NOMO-1 treated with DMSO at 0.1 percent for 48 hours (cell line): ENCODE data around the gene CES2.
"Not testable (repeated sequence)": the region's sequence is repeated elsewhere in the genome, so short reads cannot be mapped to it uniquely, and the experiment has no call there.

Source experiments
- DNase-seq: peaks from one replicate; lab custom pipeline; 2025; ENCODE audit not compliant: unreplicated experiment; lab: John Stamatoyannopoulos, UW

The CES2 gene

DNA sequence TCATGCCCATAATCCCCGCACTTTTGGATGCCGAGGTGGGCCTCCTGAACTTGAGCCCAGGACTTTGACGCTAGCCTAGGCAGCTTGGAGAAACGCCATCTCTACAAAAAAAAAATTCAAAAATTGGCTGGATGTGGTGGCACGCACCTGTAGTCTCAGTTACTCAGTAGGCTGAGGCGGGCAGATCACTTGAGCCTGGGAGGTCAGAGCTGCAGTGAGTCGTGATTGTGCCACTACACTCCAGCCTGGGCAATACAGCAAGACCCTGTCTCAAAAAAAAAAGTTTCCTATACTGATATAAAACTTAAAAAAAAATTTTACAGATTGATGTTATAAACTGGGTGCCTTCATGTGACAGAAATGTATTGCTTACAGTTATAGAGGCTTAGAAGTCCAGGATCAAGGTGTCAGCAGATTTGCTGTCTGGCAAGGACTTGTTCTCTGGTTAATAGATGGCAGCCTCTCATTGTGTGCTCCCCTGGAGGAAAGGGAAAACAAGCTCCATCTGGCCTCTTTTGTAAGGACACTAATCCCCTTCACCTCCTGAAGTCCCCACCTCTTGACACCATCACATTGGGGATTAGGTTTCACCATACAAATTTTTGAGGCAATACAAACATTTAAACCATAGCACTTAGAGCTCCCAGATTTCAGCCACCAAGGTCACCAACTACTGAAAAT is 17.3 kb downstream of the CES2 start:
- DNase-seq, result no peak

DNA sequence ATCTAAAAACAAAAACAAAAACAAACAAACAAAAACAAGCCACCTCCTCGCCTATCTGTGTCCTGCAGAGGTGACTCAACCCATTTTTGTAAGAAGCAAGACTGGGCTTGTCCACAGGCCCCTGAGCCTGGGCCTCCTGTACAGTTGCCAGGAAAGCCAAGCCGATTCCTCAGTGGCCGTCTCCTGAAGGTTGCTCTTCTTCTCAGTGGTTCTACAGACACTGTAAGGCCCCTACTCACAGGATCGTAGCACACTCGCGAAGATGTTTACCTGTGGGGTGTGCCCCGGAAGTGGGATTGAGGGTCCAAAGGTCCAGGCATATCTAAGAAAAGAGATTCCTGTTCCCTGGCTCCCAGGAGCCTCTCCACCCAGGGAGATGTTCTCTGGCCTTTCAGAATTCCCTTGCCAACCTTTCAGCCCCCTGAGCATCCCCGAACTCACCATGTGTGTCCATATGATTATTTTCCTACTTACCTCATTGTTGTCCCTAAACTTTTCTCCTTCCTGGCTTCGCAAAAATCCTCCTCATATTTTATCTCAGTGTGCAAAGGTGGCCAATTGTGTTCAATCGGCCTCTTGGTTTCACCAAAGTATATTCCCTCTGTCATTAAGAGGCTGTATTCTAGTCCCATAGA is 18.3 kb downstream of the CES2 start:
- DNase-seq, result no peak

- peak; percentile 67 for DNase-seq
These were observed 18.9 kb downstream of the CES2 start for GRCh38 chr16:66954097-66954659.

DNA sequence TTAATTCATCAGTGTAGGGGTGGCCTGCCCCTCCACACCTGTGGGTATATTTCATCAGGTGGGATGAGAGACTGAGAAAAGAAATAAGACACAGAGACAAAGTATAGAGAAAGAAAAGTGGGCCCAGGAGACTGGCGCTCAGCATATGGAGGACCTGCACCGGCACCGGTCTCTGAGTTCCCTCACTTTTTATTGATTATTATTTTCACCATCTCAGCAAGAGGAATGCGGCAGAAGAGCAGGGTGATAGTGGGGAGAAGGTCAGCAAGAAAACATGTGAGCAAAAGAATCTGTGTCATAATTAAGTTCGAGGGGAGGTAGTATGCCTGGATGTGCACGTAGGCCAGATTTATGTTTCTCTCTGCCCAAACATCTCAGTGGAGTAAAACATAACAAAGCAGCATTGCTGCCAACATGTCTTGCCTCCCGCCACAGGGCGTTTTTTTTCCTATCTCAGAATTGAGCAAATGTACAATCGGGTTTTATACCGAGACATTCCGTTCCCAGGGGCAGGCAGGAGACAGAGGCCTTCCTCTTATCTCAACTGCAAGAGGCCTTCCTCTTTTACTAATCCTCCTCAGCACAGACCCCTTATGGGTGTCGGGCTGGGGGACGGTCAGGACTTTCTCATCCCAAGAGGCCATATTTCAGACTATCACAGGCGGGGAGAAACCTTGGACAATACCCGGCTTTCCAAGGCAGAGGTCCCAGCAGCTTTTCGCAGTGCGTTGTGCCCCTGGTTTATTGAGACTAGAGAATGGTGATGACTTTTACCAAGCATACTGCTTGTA is 20.2 kb downstream of the CES2 start:
- not testable (repeated sequence) for DNase-seq

DNA sequence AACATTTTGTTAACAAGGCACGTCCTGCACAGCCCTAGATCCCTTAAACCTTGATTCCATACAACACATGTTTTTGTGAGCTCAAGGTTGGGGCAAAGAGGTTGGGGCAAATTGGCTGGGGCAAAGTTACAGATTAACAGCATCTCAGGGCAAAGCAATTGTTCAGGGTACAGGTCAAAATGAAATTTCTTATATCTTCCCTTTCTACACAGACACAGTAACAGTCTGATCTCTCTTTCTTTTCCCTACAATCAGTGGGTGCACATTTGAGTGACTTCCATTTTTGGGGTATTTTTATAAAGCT is 20.8 kb downstream of the CES2 start:
- not testable (repeated sequence) for DNase-seq

DNA sequence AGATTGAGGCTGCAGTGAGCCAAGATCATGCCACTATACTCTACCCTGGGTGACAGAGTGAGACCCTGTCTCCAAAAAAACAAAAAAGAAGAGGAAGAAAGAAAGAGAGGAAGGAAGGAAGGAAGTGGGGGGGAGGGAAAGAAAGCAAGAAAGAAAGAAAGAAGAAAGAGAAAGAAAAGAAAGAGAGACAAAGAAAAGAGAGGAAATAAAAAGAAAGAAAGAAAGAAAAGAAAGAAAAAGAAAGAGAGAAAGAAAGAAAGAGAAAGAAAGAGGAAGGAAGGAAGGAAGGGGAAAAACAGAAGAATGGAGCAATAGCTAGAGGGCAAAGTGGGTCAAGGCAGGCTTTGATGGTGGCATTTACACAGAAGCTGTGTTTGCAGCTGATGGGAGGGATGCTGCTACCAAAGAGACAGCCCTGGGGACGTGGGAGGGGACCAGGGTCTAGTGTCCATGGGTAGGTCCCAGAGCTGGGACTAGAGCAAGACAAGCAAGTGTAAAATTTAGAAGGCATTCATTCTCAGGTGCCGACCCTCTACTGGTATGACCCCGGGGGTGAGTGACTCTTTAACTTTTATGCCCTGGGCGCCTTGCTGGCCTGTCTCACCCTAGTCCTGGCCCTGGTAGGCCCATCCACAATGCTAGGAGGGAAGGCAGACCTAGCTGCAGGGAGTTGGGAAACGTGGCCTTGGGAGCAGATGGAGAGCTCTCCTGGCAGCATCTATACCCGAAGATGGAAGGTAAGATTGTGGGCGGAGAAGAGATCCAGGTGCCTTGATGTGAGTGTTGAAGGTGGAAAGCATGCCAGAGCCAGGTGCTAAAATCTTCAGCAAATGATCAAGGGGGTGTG is 23.8 kb downstream of the CES2 start:
- no peak for DNase-seq

- DNase-seq, result peak; percentile 38
These were observed 24.4 kb downstream of the CES2 start for GRCh38 chr16:66959704-66960161.

GRCh38 chr16:66960270-66960669 is 25.0 kb downstream of the CES2 start:
- DNase-seq, result no peak

- peak; percentile 54 for DNase-seq
These were observed 25.9 kb downstream of the CES2 start, which contains the start of gene CES3 for GRCh38 chr16:66961065-66961744. Gene CES3, plus strand, starts transcription at chr16:66961266. Its CDS starts 42 bp downstream, at chr16:66961308.

DNA sequence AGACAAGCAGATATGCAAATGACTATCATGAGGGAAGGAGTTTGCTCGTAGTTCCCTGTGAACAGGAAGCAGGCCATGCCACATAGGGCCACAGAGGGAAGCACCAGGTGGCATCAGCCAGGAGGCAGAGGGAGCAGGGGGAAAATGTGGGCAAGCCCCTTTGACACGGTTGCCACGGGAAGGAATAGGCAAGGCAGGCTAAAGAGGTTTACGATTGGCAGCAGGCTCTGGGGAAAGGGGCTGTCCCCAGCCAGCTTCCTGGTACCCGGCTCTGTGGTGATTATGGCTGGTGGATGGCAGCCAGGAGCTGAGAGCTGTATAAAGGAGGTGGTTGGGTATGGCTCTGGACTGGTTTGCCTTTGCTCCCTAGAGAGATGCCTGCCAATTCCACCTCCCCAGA is 26.6 kb downstream of the CES2 start:
- no peak for DNase-seq

GRCh38 chr16:66964049-66964448 is 28.7 kb downstream of the CES2 start:
- DNase-seq, result no peak

GRCh38 chr16:66968847-66969246 is 33.5 kb downstream of the CES2 start:
- no peak for DNase-seq

DNA sequence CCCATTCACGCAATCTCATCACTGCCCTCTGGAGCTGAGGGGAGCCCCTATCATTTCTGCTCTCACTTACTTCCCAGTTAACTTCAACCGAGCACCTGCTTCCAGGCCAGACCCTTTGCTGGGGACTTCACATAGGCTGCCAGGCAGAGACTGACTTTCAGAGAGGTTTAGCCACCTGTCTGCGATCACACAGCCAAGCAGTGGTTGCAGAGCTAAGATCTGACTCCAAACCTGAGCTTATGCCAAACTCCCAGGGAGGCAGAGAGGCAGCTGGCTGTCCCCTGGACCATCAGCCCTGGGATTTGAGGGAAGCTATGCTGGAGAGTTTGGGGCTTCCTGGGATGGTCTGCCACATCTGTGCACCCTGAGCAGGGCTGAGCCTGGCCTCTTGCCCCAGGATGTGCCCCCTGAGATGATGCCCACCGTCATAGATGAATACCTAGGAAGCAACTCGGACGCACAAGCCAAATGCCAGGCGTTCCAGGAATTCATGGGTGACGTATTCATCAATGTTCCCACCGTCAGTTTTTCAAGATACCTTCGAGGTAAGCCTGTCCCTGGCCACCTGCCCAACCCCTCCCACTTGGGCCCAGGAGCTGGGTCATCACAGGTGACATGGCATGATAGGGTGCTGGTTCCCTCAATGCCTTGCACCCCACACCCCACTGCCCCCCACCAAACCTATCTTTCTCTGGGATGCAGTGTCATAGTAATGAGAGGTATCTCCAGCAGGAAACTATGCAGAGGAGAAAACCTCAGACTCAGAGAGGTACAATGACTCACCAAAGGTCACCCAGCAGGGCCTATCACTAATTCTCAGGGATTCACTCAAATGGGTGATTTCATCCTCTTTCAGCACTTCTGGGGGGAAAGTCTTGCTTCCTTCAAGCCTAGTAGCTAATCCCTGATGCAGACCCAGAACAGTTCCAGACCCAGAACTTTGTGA is 35.7 kb downstream of the CES2 start:
- DNase-seq, result no peak

DNA sequence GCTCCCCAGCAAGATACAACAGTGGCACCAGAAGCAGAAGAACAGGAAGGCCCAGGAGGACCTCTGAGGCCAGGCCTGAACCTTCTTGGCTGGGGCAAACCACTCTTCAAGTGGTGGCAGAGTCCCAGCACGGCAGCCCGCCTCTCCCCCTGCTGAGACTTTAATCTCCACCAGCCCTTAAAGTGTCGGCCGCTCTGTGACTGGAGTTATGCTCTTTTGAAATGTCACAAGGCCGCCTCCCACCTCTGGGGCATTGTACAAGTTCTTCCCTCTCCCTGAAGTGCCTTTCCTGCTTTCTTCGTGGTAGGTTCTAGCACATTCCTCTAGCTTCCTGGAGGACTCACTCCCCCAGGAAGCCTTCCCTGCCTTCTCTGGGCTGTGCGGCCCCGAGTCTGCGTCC is 37.7 kb downstream of the CES2 start:
- DNase-seq, result no peak

- DNase-seq, result no peak
These were observed 38.4 kb downstream of the CES2 start for GRCh38 chr16:66973716-66974115.

DNA sequence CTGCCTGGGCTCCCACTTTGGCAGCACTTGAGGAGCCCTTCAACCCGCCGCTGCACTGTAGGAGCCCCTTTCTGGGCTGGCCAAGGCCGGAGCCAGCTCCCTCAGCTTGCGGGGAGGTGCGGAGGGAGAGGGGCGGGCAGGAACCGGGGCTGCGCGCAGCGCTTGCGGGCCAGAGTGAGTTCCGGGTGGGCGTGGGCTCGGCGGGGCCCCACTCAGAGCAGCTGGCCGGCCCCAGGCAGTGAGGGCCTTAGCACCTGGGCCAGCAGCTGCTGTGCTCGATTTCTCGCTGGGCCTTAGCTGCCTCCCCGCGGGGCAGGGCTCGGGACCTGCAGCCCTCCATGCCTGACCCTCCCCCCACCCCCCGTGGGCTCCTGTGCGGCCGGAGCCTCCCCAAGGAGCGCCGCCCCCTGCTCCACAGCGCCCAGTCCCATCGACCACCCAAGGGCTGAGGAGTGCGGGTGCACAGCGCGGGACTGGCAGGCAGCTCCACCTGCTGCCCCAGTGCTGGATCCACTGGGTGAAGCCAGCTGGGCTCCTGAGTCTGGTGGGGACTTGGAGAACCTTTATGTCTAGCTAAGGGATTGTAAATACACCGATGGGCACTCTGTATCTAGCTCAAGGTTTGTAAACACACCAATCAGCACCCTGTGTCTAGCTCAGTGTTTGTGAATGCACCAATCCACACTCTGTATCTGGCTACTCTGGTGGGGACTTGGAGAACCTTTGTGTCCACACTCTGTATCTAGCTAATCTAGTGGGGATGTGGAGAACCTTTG is 39.0 kb downstream of the CES2 start:
- DNase-seq, result not testable (repeated sequence)

- DNase-seq, result not testable (repeated sequence)
These were observed 39.6 kb downstream of the CES2 start for GRCh38 chr16:66974932-66975246.

DNA sequence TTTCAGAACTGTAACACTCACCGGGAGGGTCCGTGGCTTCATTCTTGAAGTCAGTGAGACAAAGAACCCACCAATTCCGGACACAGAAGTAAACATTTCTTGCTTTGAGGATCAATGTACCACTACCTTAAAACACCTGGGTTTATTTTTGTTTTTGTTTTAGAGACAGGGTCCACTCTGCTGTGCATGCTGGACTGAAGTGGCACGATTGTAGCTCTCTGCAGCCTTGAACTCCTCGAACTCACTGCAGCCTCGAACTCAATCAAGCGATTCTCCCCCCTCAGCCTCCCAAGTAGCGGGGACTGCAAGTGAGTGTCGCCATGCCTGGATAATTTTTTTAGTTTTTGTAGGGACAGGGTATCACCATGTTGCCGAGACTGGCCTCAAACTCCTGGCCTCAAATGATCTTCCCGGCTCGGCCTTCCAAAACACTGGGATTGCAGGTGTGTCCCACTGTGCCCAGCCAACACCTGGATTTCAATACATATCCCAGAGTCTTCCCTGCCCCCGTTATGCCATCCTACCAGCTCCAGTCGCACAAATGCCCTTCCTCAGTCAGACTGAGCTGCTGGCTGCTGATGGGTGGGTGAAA is 40.1 kb downstream of the CES2 start:
- DNase-seq, result no peak
